ENCODE data around the gene MRPL36. TPM values are rescaled to one million over a fixed set of nuclear protein-coding genes. Genes with fewer than 3 reads are reported as not detected.
A peak's percentile ranks its signal among the peaks of the same experiment; 100 is the strongest.

MRPL36 gene
- total and polyA plus RNA-seq, 9 of the 15 experiments (the other 6 are each of a cell fraction or from before 2014, with no cell fraction given): 78.3 to 557 (median 124) TPM

DNA sequence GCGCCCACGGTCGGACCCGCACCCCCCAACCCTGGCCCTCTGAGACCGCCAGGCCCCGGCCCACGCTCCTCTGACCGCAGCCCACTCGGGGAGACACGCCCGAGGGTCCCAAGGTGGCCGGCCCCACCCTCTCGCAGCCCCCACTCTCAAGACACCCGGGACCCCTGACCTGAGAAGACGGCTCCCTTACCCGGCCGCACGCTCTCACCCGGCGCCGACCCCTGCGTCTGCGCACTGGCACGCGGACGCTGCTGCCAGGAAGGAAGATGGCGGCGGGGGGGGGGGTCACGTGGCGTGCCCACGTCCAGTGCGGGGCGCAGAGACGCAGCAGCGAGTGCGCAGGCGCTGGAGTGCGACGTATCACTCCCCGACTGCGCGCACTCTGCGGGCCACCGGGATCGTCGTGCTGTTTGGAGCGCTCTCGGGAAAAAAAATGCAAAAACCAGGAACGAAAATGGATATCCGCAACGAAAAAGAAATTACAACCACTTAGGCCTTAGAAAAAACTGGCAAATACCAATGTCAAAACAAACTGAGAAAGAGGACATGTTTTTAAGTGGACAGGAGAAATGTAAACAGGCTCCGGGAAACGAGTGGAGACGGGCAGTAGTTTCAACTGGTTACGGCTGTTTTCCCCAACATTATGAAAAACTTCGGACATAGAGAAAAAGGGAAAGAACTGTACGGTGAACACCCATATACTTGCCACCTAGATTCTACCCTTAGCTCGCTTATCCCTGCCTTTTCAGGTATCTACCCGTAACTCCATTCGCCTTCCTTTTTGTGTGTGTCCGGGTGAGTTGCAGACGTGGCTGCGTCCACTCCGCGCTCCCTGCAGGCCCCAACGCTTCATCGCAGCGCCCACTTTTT lies at the start of gene MRPL36 (continued):
- TF ChIP-seq ZHX1 (conservative IDR thresholded peaks at IDR 0.05; ENCODE audit: low read length) (0 out of 2 replicates have a peak, but pooled peaks have one; percentile 29), CHD1 (IDR thresholded peaks at IDR 0.05; ENCODE audit: low read length) (peak; percentile 47), SIN3A (IDR thresholded peaks at IDR 0.05; ENCODE audit: borderline replicate concordance in 2 of 2, control insufficient read depth in 1 of 2, low read depth in 2 of 2, low read length in 2 of 2) (peak in 1 of 2 experiments; percentile 22; a peak in 1 of 4 replicates), CBX1 (IDR thresholded peaks at IDR 0.05; ENCODE audit: low read depth) (0 out of 2 replicates have a peak, but pooled peaks have one; percentile 76), NEUROD1 (IDR thresholded peaks at IDR 0.05; ENCODE audit: borderline replicate concordance, low read depth, low read length, partially characterized antibody) (peak; percentile 33), PHF8 (IDR thresholded peaks at IDR 0.05; ENCODE audit: borderline replicate concordance, low read length) (peak; percentile 79; the same call in 1 of the 2 replicates), MTA3 (IDR thresholded peaks at IDR 0.05; ENCODE audit: borderline replicate concordance) (no peak), RBFOX2 (IDR thresholded peaks at IDR 0.05; ENCODE audit: low read depth, low read length) (peak; percentile 88), ARNT (IDR thresholded peaks at IDR 0.05) (peak in 1 of 2 experiments; percentile 55; a peak in 2 of 4 replicates), CC2D1A (IDR thresholded peaks at IDR 0.05) (no peak), DDX20 (tag; IDR thresholded peaks at IDR 0.05; ENCODE audit: low read depth) (no peak), SMC3 (conservative IDR thresholded peaks at IDR 0.05; ENCODE audit: insufficient read depth, low read depth, low read length) (no peak), SP1 (CRISPR knock-in tag; IDR thresholded peaks at IDR 0.05) (peak; percentile 58; the same call in 1 of the 2 replicates), ZNF507 (tag; conservative IDR thresholded peaks at IDR 0.05) (no peak), ZNF232 (CRISPR knock-in tag; IDR thresholded peaks at IDR 0.05) (no peak), TRIM28 (IDR thresholded peaks at IDR 0.05) (peak; percentile 96), SRF (CRISPR knock-in tag; IDR thresholded peaks at IDR 0.05) (no peak; a peak in 1 of 4 replicates)
- TF ChIP-seq, protein P1, sequence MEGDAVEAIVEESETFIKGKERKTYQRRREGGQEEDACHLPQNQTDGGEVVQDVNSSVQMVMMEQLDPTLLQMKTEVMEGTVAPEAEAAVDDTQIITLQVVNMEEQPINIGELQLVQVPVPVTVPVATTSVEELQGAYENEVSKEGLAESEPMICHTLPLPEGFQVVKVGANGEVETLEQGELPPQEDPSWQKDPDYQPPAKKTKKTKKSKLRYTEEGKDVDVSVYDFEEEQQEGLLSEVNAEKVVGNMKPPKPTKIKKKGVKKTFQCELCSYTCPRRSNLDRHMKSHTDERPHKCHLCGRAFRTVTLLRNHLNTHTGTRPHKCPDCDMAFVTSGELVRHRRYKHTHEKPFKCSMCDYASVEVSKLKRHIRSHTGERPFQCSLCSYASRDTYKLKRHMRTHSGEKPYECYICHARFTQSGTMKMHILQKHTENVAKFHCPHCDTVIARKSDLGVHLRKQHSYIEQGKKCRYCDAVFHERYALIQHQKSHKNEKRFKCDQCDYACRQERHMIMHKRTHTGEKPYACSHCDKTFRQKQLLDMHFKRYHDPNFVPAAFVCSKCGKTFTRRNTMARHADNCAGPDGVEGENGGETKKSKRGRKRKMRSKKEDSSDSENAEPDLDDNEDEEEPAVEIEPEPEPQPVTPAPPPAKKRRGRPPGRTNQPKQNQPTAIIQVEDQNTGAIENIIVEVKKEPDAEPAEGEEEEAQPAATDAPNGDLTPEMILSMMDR (IDR thresholded peaks at IDR 0.05 in 2 of 3, conservative IDR thresholded peaks at IDR 0.05 in 1 of 3; ENCODE audit: insufficient read depth in 2 of 3, low read depth in 1 of 3, low read length in 3 of 3): peak in 1 of 3 experiments; percentile 24; a peak in 2 of 6 replicates
- TF ChIP-seq, protein P2, sequence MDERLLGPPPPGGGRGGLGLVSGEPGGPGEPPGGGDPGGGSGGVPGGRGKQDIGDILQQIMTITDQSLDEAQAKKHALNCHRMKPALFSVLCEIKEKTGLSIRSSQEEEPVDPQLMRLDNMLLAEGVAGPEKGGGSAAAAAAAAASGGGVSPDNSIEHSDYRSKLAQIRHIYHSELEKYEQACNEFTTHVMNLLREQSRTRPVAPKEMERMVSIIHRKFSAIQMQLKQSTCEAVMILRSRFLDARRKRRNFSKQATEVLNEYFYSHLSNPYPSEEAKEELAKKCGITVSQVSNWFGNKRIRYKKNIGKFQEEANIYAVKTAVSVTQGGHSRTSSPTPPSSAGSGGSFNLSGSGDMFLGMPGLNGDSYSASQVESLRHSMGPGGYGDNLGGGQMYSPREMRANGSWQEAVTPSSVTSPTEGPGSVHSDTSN (CRISPR knock-in tag; IDR thresholded peaks at IDR 0.05; ENCODE audit: low read depth): no peak
- TF ChIP-seq, protein P2 (tag; conservative IDR thresholded peaks at IDR 0.05; ENCODE audit: low read depth): no peak

All from K562 (cell line).